IMR-90 (cell line): ENCODE results near the gene PPM1M. TPM values are rescaled to one million over a fixed set of nuclear protein-coding genes. Genes with fewer than 3 reads are reported as not detected.

Source experiments
- ATAC-seq: fragments of 200-7000 bp; cut with Tn5 transposase; 2 replicates; pipeline ENCODE4 v1.9.1; 2020; ENCODE audit warnings: low read depth, mild to moderate bottlenecking, moderate library complexity
- BruUV-seq: library from RNA; stranded (reverse); fragments of 400-500 nt; replicated peaks from 2 replicates; lab custom pipeline; 2021; lab: Mats Ljungman, UMichigan
- CTCF ChIA-PET: fragments of 300-600 bp; formaldehyde crosslinking; extraction: SDS; loops from one replicate; lab custom pipeline; 2021; ENCODE audit warnings: antibody characterized with exemption; lab: Yijun Ruan, JAX
- POLR2A ChIA-PET: fragments of 300-600 bp; sonication (Branson Sonifier 250); formaldehyde crosslinking; loops from one replicate; lab custom pipeline; 2022; ENCODE audit warnings: antibody characterized with exemption; ENCODE audit not compliant: unreplicated experiment; lab: Charles Lee
- DNase-seq: peaks from one replicate; pipeline ENCODE4 v3.0.0; 2013
- H2AFZ ChIP-seq: replicated peaks from 2 replicates; pipeline ENCODE3; 2013; ENCODE audit warnings: low read length, mild to moderate bottlenecking; ENCODE audit not compliant: poor library complexity
- H2AK5ac ChIP-seq: 2 replicates; pipeline ENCODE4 v1.6.1; 2013; ENCODE audit warnings: low read depth, low read length, inconsistent platforms
- H2AK9ac ChIP-seq: replicated peaks from 2 replicates; pipeline ENCODE3; 2013; ENCODE audit warnings: mild to moderate bottlenecking, low read depth, low read length, moderate library complexity; ENCODE audit not compliant: poor library complexity
- H2BK120ac ChIP-seq: 2 replicates; pipeline ENCODE4 v1.6.1; 2013; ENCODE audit warnings: low read depth, low read length, inconsistent platforms
- H2BK15ac ChIP-seq: 3 replicates; pipeline ENCODE4 v1.6.1; 2013; ENCODE audit warnings: low read depth, low read length, inconsistent platforms
- H2BK20ac ChIP-seq: 2 replicates; pipeline ENCODE4 v1.6.1; 2013; ENCODE audit warnings: low read depth, mild to moderate bottlenecking, inconsistent platforms, low read length, moderate library complexity
- H2BK5ac ChIP-seq: 2 replicates; pipeline ENCODE4 v1.6.1; 2013; ENCODE audit warnings: mild to moderate bottlenecking, low read depth, low read length, inconsistent platforms; ENCODE audit not compliant: poor library complexity, severe bottlenecking
- H3K14ac ChIP-seq: replicated peaks from 2 replicates; pipeline ENCODE4 v1.6.1; 2013; ENCODE audit warnings: low read depth, low read length, inconsistent platforms
- H3K18ac ChIP-seq: 2 replicates; pipeline ENCODE4 v1.6.1; 2013; ENCODE audit warnings: low read depth, low read length, control low read depth
- H3K23ac ChIP-seq: 2 replicates; pipeline ENCODE4 v1.6.1; 2013; ENCODE audit warnings: low read depth, low read length, inconsistent platforms
- H3K27ac ChIP-seq: 2 replicates; pipeline ENCODE4 v1.5.1; 2013; ENCODE audit warnings: mild to moderate bottlenecking, control low read depth, low read length; ENCODE audit not compliant: insufficient read depth
- H3K27me3 ChIP-seq: 2 replicates; pipeline ENCODE4 v1.6.1; 2013; ENCODE audit warnings: low read length; ENCODE audit not compliant: control insufficient read depth, insufficient read depth
- H3K36me3 ChIP-seq: 2 replicates; pipeline ENCODE4 v1.6.1; 2013; ENCODE audit warnings: low read length, mixed read lengths; ENCODE audit not compliant: control insufficient read depth, insufficient read depth
- H3K4ac ChIP-seq: 2 replicates; pipeline ENCODE4 v1.6.1; 2013; ENCODE audit warnings: low read depth, low read length, inconsistent platforms
- H3K4me1 ChIP-seq: 2 replicates; pipeline ENCODE4 v1.6.1; 2013; ENCODE audit warnings: low read length, mixed read lengths; ENCODE audit not compliant: control insufficient read depth, insufficient read depth
- H3K4me2 ChIP-seq: 2 replicates; pipeline ENCODE4 v1.6.1; 2013; ENCODE audit warnings: low read depth, mild to moderate bottlenecking, control low read depth, low read length, moderate library complexity
- H3K4me3 ChIP-seq: 2 replicates; pipeline ENCODE4 v1.5.1; 2013; ENCODE audit warnings: low read depth, mild to moderate bottlenecking, control low read depth, low read length, moderate library complexity; ENCODE audit not compliant: insufficient read depth
- H3K56ac ChIP-seq: 2 replicates; pipeline ENCODE4 v1.6.1; 2013; ENCODE audit warnings: low read length, inconsistent platforms; ENCODE audit not compliant: insufficient read depth; ENCODE audit errors: extremely low read depth
- H3K79me1 ChIP-seq, 2 experiments: 2 replicates each; pipeline ENCODE4 v1.6.1; 2013; ENCODE audit warnings: low read length in 2 of 2, inconsistent platforms in 1 of 2, low read depth in 1 of 2
- H3K9ac ChIP-seq: 2 replicates; pipeline ENCODE4 v1.6.1; 2013; ENCODE audit warnings: low read depth, low read length, control low read depth
- H3K9me1 ChIP-seq: 2 replicates; pipeline ENCODE4 v1.6.1; 2013; ENCODE audit warnings: low read length, inconsistent platforms; ENCODE audit not compliant: insufficient read depth
- H3K9me3 ChIP-seq: 2 replicates; pipeline ENCODE4 v1.6.1; 2013; ENCODE audit warnings: low read length; ENCODE audit not compliant: control insufficient read depth, insufficient read depth
- H4K20me1 ChIP-seq: 2 replicates; pipeline ENCODE4 v1.6.1; 2013; ENCODE audit warnings: low read length, inconsistent platforms; ENCODE audit not compliant: insufficient read depth
- H4K5ac ChIP-seq: 2 replicates; pipeline ENCODE4 v1.6.1; 2013; ENCODE audit warnings: mild to moderate bottlenecking, low read depth, low read length, control low read depth
- H4K8ac ChIP-seq, 2 experiments: 2 replicates each; pipeline ENCODE4 v1.6.1; 2013; ENCODE audit warnings: low read depth in 2 of 2, low read length in 2 of 2, control low read depth in 1 of 2, inconsistent platforms in 1 of 2
- H4K91ac ChIP-seq: 2 replicates; pipeline ENCODE4 v1.6.1; 2013; ENCODE audit warnings: low read depth, low read length, inconsistent platforms; ENCODE audit not compliant: insufficient read depth
- BHLHE40 ChIP-seq: fragments of 150-350 bp; IDR thresholded peaks from 2 replicates; pipeline ENCODE4 v1.6.1; 2016; ENCODE audit warnings: mild to moderate bottlenecking, low read depth, low read length
- CEBPB ChIP-seq: IDR thresholded peaks from 2 replicates; pipeline ENCODE4 v1.6.1; 2012; ENCODE audit warnings: low read depth, low read length, improper control_type of control experiment
- CHD1 ChIP-seq: IDR thresholded peaks from 2 replicates; pipeline ENCODE4 v1.6.1; 2012; ENCODE audit warnings: low read depth, low read length, improper control_type of control experiment
- FOS ChIP-seq: fragments of 150-350 bp; IDR thresholded peaks from 2 replicates; pipeline ENCODE4 v1.6.1; 2016; ENCODE audit warnings: low read depth, low read length
- MAFK ChIP-seq: IDR thresholded peaks from 2 replicates; pipeline ENCODE4 v1.6.1; 2012; ENCODE audit warnings: low read depth, low read length, improper control_type of control experiment
- MAZ ChIP-seq: IDR thresholded peaks from 2 replicates; pipeline ENCODE4 v1.6.1; 2012; ENCODE audit warnings: low read depth, mild to moderate bottlenecking, low read length, improper control_type of control experiment, moderate library complexity, borderline replicate concordance
- MXI1 ChIP-seq: IDR thresholded peaks from 2 replicates; pipeline ENCODE4 v1.6.1; 2012; ENCODE audit warnings: low read depth, mild to moderate bottlenecking, low read length, moderate library complexity, borderline replicate concordance
- NFE2L2 ChIP-seq: fragments of 150-350 bp; IDR thresholded peaks from 2 replicates; pipeline ENCODE4 v1.6.1; 2016; ENCODE audit warnings: low read depth, mild to moderate bottlenecking, low read length
- POLR2A ChIP-seq: IDR thresholded peaks from 2 replicates; pipeline ENCODE4 v1.6.1; 2012; ENCODE audit warnings: mild to moderate bottlenecking, low read depth, low read length
- RCOR1 ChIP-seq: IDR thresholded peaks from 2 replicates; pipeline ENCODE4 v1.6.1; 2012; ENCODE audit warnings: mild to moderate bottlenecking, low read length, improper control_type of control experiment; ENCODE audit not compliant: insufficient replicate concordance
- RFX5 ChIP-seq: IDR thresholded peaks from 2 replicates; pipeline ENCODE4 v1.8.0; 2012; ENCODE audit warnings: low read depth, mild to moderate bottlenecking, low read length, moderate library complexity
- SMC3 ChIP-seq: fragments of 150-350 bp; IDR thresholded peaks from 2 replicates; pipeline ENCODE4 v1.6.1; 2016; ENCODE audit warnings: low read depth, mild to moderate bottlenecking, antibody characterized with exemption, low read length, moderate library complexity
- WGBS, 2 experiments: methylation state at CpG; one replicate each; pipeline versions ENCODE4 v1.1.5 to v1.1.7; 2013; ENCODE audit warnings: missing lambda C conversion rate in 2 of 2; ENCODE audit not compliant: insufficient read length in 1 of 2; ENCODE audit errors: extremely low coverage in 2 of 2; 5-methylcytosine and 5-hydroxymethylcytosine counted together
- dilution Hi-C: fragments of 300-500 bp; cut with HindIII; formaldehyde crosslinking; loops from one replicate; pipeline ENCODE4 v1.14.3; 2018; ENCODE audit warnings: low sequenced_read_pairs; ENCODE audit not compliant: unreplicated experiment
- in situ Hi-C: fragments of 300-500 bp; cut with MboI; formaldehyde crosslinking; loops from 3 replicates; pipeline ENCODE4 v1.14.3; 2019; ENCODE audit warnings: low sequenced_read_pairs, inconsistent platforms, mixed read lengths
- intact Hi-C: fragments of 100-400 bp; cut with micrococcal nuclease; formaldehyde crosslinking; loops from 2 replicates; pipeline ENCODE4 v1.10.0; 2022
- polyA plus RNA-seq, 3 experiments: library from polyadenylated mRNA; depleted of rRNA; stranded (reverse); fragments of >200 nt; gene quantifications; 2 replicates each; pipeline ENCODE4 v1.2.3, GENCODE V29; 2012; ENCODE audit warnings: low replicate concordance in 1 of 3
- total RNA-seq: library from RNA; depleted of rRNA; stranded (reverse); fragments of >200 nt; gene quantifications from 2 replicates; pipeline ENCODE4 v1.2.3, GENCODE V29; 2012
- TF ChIP-seq, protein P1 (sequence below): conservative IDR thresholded peaks from 2 replicates; pipeline ENCODE4 v1.5.1; 2012; ENCODE audit warnings: mild to moderate bottlenecking, low read depth, low read length, improper control_type of control experiment

PPM1M gene
- total and polyA plus RNA-seq, 2 of the 4 experiments (the other 2 are of a cell fraction) = 12.2 to 18.1 TPM

DNA sequence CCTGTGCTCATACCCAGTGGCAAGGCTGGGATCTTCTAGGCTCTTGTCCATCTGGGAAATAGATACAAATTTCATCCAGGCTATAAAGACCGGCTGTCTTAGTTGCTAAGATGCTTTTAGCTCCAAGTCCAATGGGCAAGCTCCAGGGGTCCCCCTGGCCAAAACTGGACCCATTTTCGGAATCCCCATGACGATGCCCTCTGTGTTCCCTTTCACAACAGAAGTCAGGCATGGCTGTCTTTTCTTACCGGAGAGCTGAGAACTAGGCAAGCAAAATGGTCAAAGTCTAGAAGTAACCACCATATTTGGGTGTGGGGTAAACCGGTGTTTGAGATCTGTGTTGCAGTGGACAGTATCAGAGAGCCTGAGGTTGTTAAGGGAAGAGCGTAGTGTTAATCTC is 43.1 kb downstream of the PPM1M start:
- peak overlapping the region; percentile 96; the same call in 1 of the 2 replicates for H3K4me3 ChIP-seq
- peak overlapping the region; percentile 52 for H2AFZ ChIP-seq
- H2BK5ac ChIP-seq = peak overlapping the region; percentile 100
- in situ Hi-C loops (no loop called here), intact Hi-C loops (no loop called here), dilution Hi-C loops (no loop called here)
- no CpG with 5 or more reads among the region's 6 CpGs for WGBS, 2 experiments
- H3K9me1 ChIP-seq = peaks cover 18% of the 10 kb centered on the region
- TF ChIP-seq MAZ (no peak), CEBPB (no peak), MXI1 (no peak), SMC3 (no peak), MAFK (no peak), BHLHE40 (no peak), FOS (no peak), POLR2A (no peak), RCOR1 (no peak), RFX5 (no peak), NFE2L2 (no peak), CHD1 (no peak)
- TF ChIP-seq, protein P1, sequence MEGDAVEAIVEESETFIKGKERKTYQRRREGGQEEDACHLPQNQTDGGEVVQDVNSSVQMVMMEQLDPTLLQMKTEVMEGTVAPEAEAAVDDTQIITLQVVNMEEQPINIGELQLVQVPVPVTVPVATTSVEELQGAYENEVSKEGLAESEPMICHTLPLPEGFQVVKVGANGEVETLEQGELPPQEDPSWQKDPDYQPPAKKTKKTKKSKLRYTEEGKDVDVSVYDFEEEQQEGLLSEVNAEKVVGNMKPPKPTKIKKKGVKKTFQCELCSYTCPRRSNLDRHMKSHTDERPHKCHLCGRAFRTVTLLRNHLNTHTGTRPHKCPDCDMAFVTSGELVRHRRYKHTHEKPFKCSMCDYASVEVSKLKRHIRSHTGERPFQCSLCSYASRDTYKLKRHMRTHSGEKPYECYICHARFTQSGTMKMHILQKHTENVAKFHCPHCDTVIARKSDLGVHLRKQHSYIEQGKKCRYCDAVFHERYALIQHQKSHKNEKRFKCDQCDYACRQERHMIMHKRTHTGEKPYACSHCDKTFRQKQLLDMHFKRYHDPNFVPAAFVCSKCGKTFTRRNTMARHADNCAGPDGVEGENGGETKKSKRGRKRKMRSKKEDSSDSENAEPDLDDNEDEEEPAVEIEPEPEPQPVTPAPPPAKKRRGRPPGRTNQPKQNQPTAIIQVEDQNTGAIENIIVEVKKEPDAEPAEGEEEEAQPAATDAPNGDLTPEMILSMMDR = no peak
- H3K79me1 ChIP-seq = peaks cover 19 to 33% of the 10 kb centered on the region in 2 experiments
- no peak overlapping the region for H2BK15ac ChIP-seq
- H3K18ac ChIP-seq = no peak overlapping the region
- no peaks in the 10 kb centered on the region for H3K27me3 ChIP-seq
- H4K8ac ChIP-seq = peak overlapping the region; percentile 88 to 95
- H4K5ac ChIP-seq = peak overlapping the region; percentile 92
- peak overlapping the region; percentile 60 for H2AK9ac ChIP-seq
- H3K56ac ChIP-seq = no peak overlapping the region
- peaks cover 6% of the 10 kb centered on the region for H3K4me1 ChIP-seq
- peak overlapping the region; percentile 100; the same call in 1 of the 2 replicates for H3K27ac ChIP-seq
- H2AK5ac ChIP-seq = peak overlapping the region; percentile 57
- peaks cover 14% of the 10 kb centered on the region; the same call in 1 of the 2 replicates for H3K36me3 ChIP-seq
- H4K20me1 ChIP-seq = no peaks in the 10 kb centered on the region
- H2BK120ac ChIP-seq = no peak overlapping the region
- POLR2A ChIA-PET = no interaction called here
- CTCF ChIA-PET = interaction anchor here (1.0 kb wide), 1 partner anchor 51 kb away, joined by 6 read pairs; no protein-coding TSS in a partner anchor
- no peaks in the 10 kb centered on the region for H3K9me3 ChIP-seq
- peak overlapping the region; percentile 100; the same call in 1 of the 2 replicates for H3K9ac ChIP-seq
- peak overlapping the region; percentile 48 for H3K14ac ChIP-seq
- H3K23ac ChIP-seq = peak overlapping the region; percentile 26; the same call in 1 of the 2 replicates
- ATAC-seq (no peak), DNase-seq (no peak)
- H3K4ac ChIP-seq = peak overlapping the region; percentile 100
- H2BK20ac ChIP-seq = no peak overlapping the region
- H4K91ac ChIP-seq = peak overlapping the region; percentile 48
- BruUV-seq = no TSS peak
- H3K4me2 ChIP-seq = peak overlapping the region; percentile 55
